SK-N-SH (cell line): Measurements from ENCODE around the gene SLC8A2.

Experiments
- NRF1 ChIP-seq: IDR thresholded peaks from 2 replicates; pipeline ENCODE4 v1.6.1; 2012; ENCODE audit warnings: low read depth, mild to moderate bottlenecking, low read length
- TEAD4 ChIP-seq: IDR thresholded peaks from 2 replicates; pipeline ENCODE4 v1.4.0; 2012; ENCODE audit warnings: mild to moderate bottlenecking, borderline replicate concordance; ENCODE audit not compliant: insufficient read depth

GRCh38 chr19:47422417-47423163 lies 49.1 kb downstream of the SLC8A2 start:
- TF ChIP-seq NRF1 (no peak), TEAD4 (no peak)
